Colonic mucosa (tissue), 4 donors: ENCODE results near the gene NBR1. TPM values are rescaled to one million over a fixed set of nuclear protein-coding genes. Genes with fewer than 3 reads are reported as not detected.
A peak's percentile ranks its signal among the peaks of the same experiment; 100 is the strongest.
"Not testable (repeated sequence)": the region's sequence is repeated elsewhere in the genome, so short reads cannot be mapped to it uniquely, and the experiment has no call there.

ENCODE experiments used
- DNase-seq: peaks from one replicate; pipeline ENCODE4 v3.0.0-alpha.2; 2020
- H3K27ac ChIP-seq: fragments of 200-600 bp; one replicate; pipeline ENCODE4 v1.8.0; 2021
- H3K27me3 ChIP-seq: fragments of 200-600 bp; one replicate; pipeline ENCODE4 v1.8.0; 2021
- H3K36me3 ChIP-seq: fragments of 200-600 bp; one replicate; pipeline ENCODE4 v1.8.0; 2021
- H3K4me1 ChIP-seq: fragments of 200-600 bp; one replicate; pipeline ENCODE4 v1.8.0; 2021; ENCODE audit warnings: mild to moderate bottlenecking
- H3K4me3 ChIP-seq: fragments of 200-600 bp; one replicate; pipeline ENCODE4 v1.8.0; 2021
- H3K9ac ChIP-seq, 2 donors: one replicate each; pipeline ENCODE4 v1.7.0; 2013; ENCODE audit warnings: control low read depth in 2 of 2, low read depth in 2 of 2, low read length in 2 of 2
- H3K9me3 ChIP-seq: fragments of 200-600 bp; one replicate; pipeline ENCODE4 v1.8.0; 2021
- intact Hi-C: fragments of 100-400 bp; cut with DNase I; formaldehyde crosslinking; loops from one replicate; pipeline ENCODE4 v1.14.1; 2022
- total RNA-seq, 2 donors: library from RNA; stranded (reverse); fragmentation: NEBNext Ultra II Directional in 1 of 2; extraction: Animal tissue kit (Norgen Biotek cat#: 25700) in 1 of 2; gene quantifications; one replicate each; pipeline ENCODE4 v1.2.1, GENCODE V29; 2021
- TF ChIP-seq, protein P1 (sequence below): fragments of 200-600 bp; IDR thresholded peaks from one replicate; pipeline ENCODE4 v1.8.0; 2022; ENCODE audit warnings: antibody characterized with exemption, mild to moderate bottlenecking
- donor health status: healthy.
- donor health status: DM: no; HTN: no; CAD: no.
- donor health status: DM: no; HTN: no; CAD: no.

The NBR1 gene
- total RNA-seq, 2 donors from 2014 or later: 92.8 to 159 TPM

GRCh38 chr17:43193251-43193650 is 22.2 kb downstream of the NBR1 start:
- Histone ChIP-seq H3K9ac (no peak overlapping the region), H3K9me3 (no peaks in the 10 kb centered on the region), H3K27me3 (no peaks in the 10 kb centered on the region), H3K36me3 (peaks cover 62% of the 10 kb centered on the region), H3K4me1 (no peaks in the 10 kb centered on the region), H3K4me3 (no peak overlapping the region), H3K27ac (no peak overlapping the region)
- no peak for DNase-seq
- intact Hi-C loops: loop anchor here (10.0 kb wide), 1 partner anchor 132 kb away; no protein-coding TSS in a partner anchor
- TF ChIP-seq, protein P1, sequence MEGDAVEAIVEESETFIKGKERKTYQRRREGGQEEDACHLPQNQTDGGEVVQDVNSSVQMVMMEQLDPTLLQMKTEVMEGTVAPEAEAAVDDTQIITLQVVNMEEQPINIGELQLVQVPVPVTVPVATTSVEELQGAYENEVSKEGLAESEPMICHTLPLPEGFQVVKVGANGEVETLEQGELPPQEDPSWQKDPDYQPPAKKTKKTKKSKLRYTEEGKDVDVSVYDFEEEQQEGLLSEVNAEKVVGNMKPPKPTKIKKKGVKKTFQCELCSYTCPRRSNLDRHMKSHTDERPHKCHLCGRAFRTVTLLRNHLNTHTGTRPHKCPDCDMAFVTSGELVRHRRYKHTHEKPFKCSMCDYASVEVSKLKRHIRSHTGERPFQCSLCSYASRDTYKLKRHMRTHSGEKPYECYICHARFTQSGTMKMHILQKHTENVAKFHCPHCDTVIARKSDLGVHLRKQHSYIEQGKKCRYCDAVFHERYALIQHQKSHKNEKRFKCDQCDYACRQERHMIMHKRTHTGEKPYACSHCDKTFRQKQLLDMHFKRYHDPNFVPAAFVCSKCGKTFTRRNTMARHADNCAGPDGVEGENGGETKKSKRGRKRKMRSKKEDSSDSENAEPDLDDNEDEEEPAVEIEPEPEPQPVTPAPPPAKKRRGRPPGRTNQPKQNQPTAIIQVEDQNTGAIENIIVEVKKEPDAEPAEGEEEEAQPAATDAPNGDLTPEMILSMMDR: no peak

- TF ChIP-seq, protein P1: no peak
- DNase-seq: no peak
- no peak overlapping the region for H3K9ac ChIP-seq
- no peaks in the 10 kb centered on the region for H3K9me3 ChIP-seq
- no peaks in the 10 kb centered on the region for H3K27me3 ChIP-seq
- no peak overlapping the region for H3K4me3 ChIP-seq
- intact Hi-C loops: loop anchor here (10.0 kb wide), 1 partner anchor 125 kb away; no protein-coding TSS in a partner anchor
- H3K36me3 ChIP-seq: peaks cover 39% of the 10 kb centered on the region
- H3K27ac ChIP-seq: no peak overlapping the region
- no peaks in the 10 kb centered on the region for H3K4me1 ChIP-seq
Measured at GRCh38 chr17:43199633-43200032, 28.6 kb downstream of the NBR1 start.

- H3K4me1 ChIP-seq: no peaks in the 10 kb centered on the region
- H3K9me3 ChIP-seq: no peaks in the 10 kb centered on the region
- TF ChIP-seq, protein P1: no peak
- no peak for DNase-seq
- H3K9ac ChIP-seq: no peak overlapping the region
- intact Hi-C loops: no loop called here
- no peaks in the 10 kb centered on the region for H3K27me3 ChIP-seq
- H3K4me3 ChIP-seq: no peak overlapping the region
- no peak overlapping the region for H3K27ac ChIP-seq
- H3K36me3 ChIP-seq: peaks cover 34% of the 10 kb centered on the region
Measured at GRCh38 chr17:43200127-43200526, 29.1 kb downstream of the NBR1 start.

DNA sequence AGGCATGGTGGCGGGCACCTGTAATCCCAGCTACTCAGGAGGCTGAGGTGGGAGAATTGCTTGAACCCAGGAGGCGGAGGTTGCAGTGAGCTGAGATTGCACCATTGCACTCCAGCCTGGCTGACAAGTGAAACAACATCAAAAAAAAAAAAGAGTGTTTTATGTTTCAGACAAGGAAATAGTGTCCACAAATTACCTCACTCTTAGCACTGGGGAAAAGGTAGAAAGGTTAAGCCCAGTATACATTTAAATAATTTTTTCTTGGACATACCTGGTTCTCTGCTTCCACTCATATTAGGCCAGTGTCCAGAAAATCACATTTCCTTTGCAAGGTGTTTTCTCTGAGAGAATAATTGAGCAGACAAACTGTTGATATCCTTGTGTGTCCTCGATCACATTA is 32.0 kb downstream of the NBR1 start:
- H3K4me1 ChIP-seq, H3K9ac ChIP-seq, H3K4me3 ChIP-seq, H3K27me3 ChIP-seq, H3K27ac ChIP-seq, H3K9me3 ChIP-seq, DNase-seq, intact Hi-C loops: not testable (repeated sequence)
- peaks cover 17% of the 10 kb centered on the region for H3K36me3 ChIP-seq

GRCh38 chr17:43210576-43210975 is 39.6 kb downstream of the NBR1 start:
- peak overlapping the region; percentile 93 for H3K27ac ChIP-seq
- TF ChIP-seq, protein P1: no peak
- H3K4me3 ChIP-seq: no peak overlapping the region
- no peaks in the 10 kb centered on the region for H3K27me3 ChIP-seq
- H3K36me3 ChIP-seq: no peaks in the 10 kb centered on the region
- H3K9me3 ChIP-seq: no peaks in the 10 kb centered on the region
- no peak for DNase-seq
- peaks cover 11% of the 10 kb centered on the region for H3K4me1 ChIP-seq
- H3K9ac ChIP-seq: peak overlapping the region in 1 of 2 donors; percentile 67
- intact Hi-C loops: no loop called here

- Histone ChIP-seq H3K4me1 (peaks cover 11% of the 10 kb centered on the region), H3K27me3 (no peaks in the 10 kb centered on the region), H3K9ac (peak overlapping the region; percentile 12 to 67), H3K36me3 (no peaks in the 10 kb centered on the region), H3K9me3 (no peaks in the 10 kb centered on the region), H3K4me3 (peak overlapping the region; percentile 61), H3K27ac (peak overlapping the region; percentile 93)
- DNase-seq: no peak
- TF ChIP-seq, protein P1: no peak
- intact Hi-C loops: no loop called here
Measured at GRCh38 chr17:43211123-43211479, 40.1 kb downstream of the NBR1 start.
